Endodermal cell (in vitro differentiated cells): Measurements from ENCODE around the gene CTSO. TPM values are rescaled to one million over a fixed set of nuclear protein-coding genes. Genes with fewer than 3 reads are reported as not detected.

ENCODE experiments used
- DNase-seq: peaks from one replicate; pipeline ENCODE4 v3.0.0-alpha.2; 2017
- H3K27ac ChIP-seq: 2 replicates; pipeline ENCODE4 v1.5.1; 2013; ENCODE audit warnings: mild to moderate bottlenecking, low read depth, low read length, moderate library complexity
- H3K27me3 ChIP-seq: 2 replicates; pipeline ENCODE4 v1.6.1; 2013; ENCODE audit warnings: mild to moderate bottlenecking, low read length, moderate library complexity; ENCODE audit not compliant: insufficient read depth, control insufficient read depth, poor library complexity, severe bottlenecking
- H3K36me3 ChIP-seq: 2 replicates; pipeline ENCODE4 v1.7.0; 2013; ENCODE audit warnings: mild to moderate bottlenecking, low read length, moderate library complexity; ENCODE audit not compliant: control insufficient read depth, insufficient read depth
- H3K4me1 ChIP-seq: one replicate; pipeline ENCODE4 v1.7.0; 2013; ENCODE audit warnings: low read length; ENCODE audit not compliant: control insufficient read depth, insufficient read depth
- H3K4me3 ChIP-seq: 2 replicates; pipeline ENCODE4 v1.5.1; 2013; ENCODE audit warnings: mild to moderate bottlenecking, low read length, moderate library complexity
- H3K9ac ChIP-seq: 2 replicates; pipeline ENCODE4 v1.6.1; 2013; ENCODE audit warnings: mild to moderate bottlenecking, low read length, moderate library complexity; ENCODE audit not compliant: poor library complexity, severe bottlenecking; ENCODE audit errors: extremely low read depth
- H3K9me3 ChIP-seq: 2 replicates; pipeline ENCODE4 v1.6.1; 2013; ENCODE audit warnings: mild to moderate bottlenecking, low read length, moderate library complexity; ENCODE audit not compliant: control insufficient read depth
- H3K27ac Mint-ChIP-seq: 2 replicates; pipeline ENCODE4 v1.8.0; 2020; ENCODE audit warnings: mixed read lengths
- H3K27me3 Mint-ChIP-seq: 2 replicates; pipeline ENCODE4 v1.8.0; 2021; ENCODE audit warnings: mild to moderate bottlenecking, mixed read lengths; ENCODE audit not compliant: insufficient read depth
- H3K36me3 Mint-ChIP-seq: 2 replicates; pipeline ENCODE4 v1.8.0; 2020; ENCODE audit warnings: low read depth, mixed read lengths
- H3K4me1 Mint-ChIP-seq: 2 replicates; pipeline ENCODE4 v1.8.0; 2020; ENCODE audit warnings: mixed read lengths
- H3K4me3 Mint-ChIP-seq: 2 replicates; pipeline ENCODE4 v1.8.0; 2020; ENCODE audit warnings: mild to moderate bottlenecking, moderate library complexity, mixed read lengths
- H3K9me3 Mint-ChIP-seq: 2 replicates; pipeline ENCODE4 v1.8.0; 2020; ENCODE audit warnings: mild to moderate bottlenecking, mixed read lengths
- WGBS, 2 experiments: methylation state at CpG; one replicate each; pipeline versions ENCODE4 v1.1.5 to v1.1.7; 2013; ENCODE audit warnings: missing lambda C conversion rate in 2 of 2, mixed read lengths in 1 of 2; ENCODE audit not compliant: insufficient coverage in 1 of 2, insufficient read length in 1 of 2; 5-methylcytosine and 5-hydroxymethylcytosine counted together
- long read RNA-seq, 4 experiments: library from polyadenylated mRNA in 2 of 4; library from RNA in 1 of 4; library from capped mRNA in 1 of 4; stranded (forward) in 3 of 4; unstranded in 1 of 4; transcript quantifications; one replicate each; pipeline ENCODE4 v2.0.0, GENCODE V29; 2020 to 2021; ENCODE audit warnings: inconsistent platforms in 1 of 4
- polyA plus RNA-seq, 2 experiments: library from polyadenylated mRNA; stranded (reverse); fragments of 50-300 nt; gene quantifications; one replicate each; pipeline ENCODE4 v1.2.3, GENCODE V29; 2013
- total RNA-seq, 2 donors: library from RNA; stranded (reverse); fragmentation: NEBNext Ultra II Directional in 1 of 2; extraction: Animal tissue kit (Norgen Biotek cat#: 25700) in 1 of 2; gene quantifications; 2 replicates in 1 of 2; 3 replicates in 1 of 2; pipeline ENCODE4 v1.2.1, GENCODE V29; 2021
- TF ChIP-seq, protein P1 (sequence below): fragments of 200-600 bp; sonication (generic); conservative IDR thresholded peaks from 2 replicates; pipeline ENCODE4 v1.5.0; 2021; ENCODE audit warnings: antibody characterized with exemption, mild to moderate bottlenecking

The CTSO gene, protein sequence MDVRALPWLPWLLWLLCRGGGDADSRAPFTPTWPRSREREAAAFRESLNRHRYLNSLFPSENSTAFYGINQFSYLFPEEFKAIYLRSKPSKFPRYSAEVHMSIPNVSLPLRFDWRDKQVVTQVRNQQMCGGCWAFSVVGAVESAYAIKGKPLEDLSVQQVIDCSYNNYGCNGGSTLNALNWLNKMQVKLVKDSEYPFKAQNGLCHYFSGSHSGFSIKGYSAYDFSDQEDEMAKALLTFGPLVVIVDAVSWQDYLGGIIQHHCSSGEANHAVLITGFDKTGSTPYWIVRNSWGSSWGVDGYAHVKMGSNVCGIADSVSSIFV
- 1 to 10 TPM; 4.2 to 5.4 TPM for total RNA-seq
- polyA plus RNA-seq (2013, experiment 1 of 2): 3.8 TPM
- polyA plus RNA-seq (2013, experiment 2 of 2): 3.8 TPM
- long read RNA-seq, experiment 1, partial matches to known transcripts: 0 of 5 reads
- long read RNA-seq, experiment 1, other reads (novel, unspliced or antisense): 3 of 5 reads
- long read RNA-seq, experiment 2, transcript CTSO-201 (8 exons, 2,954 nt): major isoform, 18 of 26 reads
- long read RNA-seq, experiment 2, partial matches to known transcripts: 1 of 26 reads
- long read RNA-seq, experiment 2, other reads (novel, unspliced or antisense): 7 of 26 reads
- long read RNA-seq, experiment 3, transcript CTSO-201 (8 exons, 2,954 nt): major isoform, 30 of 30 reads
- long read RNA-seq, experiment 3, partial matches to known transcripts: 0 of 30 reads
- long read RNA-seq, experiment 3, other reads (novel, unspliced or antisense): 0 of 30 reads
- long read RNA-seq, experiment 4, partial matches to known transcripts: 5 of 5 reads
- long read RNA-seq, experiment 4, other reads (novel, unspliced or antisense): 0 of 5 reads

DNA sequence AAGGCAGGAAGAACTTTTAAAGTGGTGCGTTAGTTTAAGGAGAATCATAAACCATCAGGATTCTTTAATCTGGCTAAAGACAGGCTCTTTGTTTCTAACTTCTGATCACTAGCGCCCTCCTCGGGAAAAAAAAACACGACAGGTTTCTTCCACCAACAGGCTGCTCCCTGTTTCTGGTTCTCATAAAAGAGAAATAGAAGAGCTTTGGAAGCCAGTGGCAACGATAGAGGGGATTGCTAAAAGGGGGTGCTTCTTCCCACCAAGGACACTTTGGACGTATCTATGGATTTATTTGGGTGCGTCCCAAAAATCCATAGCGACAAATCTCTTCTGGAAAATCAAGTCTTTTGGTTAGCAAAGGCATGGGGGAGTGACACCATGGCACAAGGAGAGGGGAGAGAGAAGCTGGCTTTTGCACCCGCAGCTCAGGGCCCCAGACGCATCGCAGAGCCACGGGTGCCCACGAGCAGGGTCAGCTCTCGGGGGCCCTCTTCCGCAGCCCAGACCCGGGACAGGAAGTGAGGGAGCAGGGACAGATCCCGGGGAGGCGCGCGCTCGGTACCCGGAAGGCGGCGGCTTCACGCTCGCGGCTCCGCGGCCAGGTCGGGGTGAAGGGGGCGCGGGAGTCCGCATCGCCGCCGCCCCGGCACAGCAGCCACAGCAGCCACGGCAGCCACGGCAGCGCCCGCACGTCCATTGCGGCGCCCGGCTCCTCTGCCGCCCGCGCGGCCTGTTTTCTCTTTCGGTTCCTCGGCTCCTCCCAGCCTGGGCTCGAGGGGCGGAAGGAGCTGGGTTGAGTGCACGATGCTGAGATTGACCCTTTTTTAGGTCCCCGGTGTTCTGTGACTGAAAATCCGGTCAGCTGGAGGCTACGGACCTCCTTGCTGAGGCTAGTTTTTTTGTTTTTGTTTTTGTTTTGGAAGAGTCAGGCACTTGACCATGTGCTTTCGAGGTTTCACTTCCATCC is at the start of gene CTSO:
CTSO (minus strand) TSS at position 716 of the 967 bp plus-strand sequence; CDS start at position 697, 19 bp downstream.
- no peaks in the 10 kb centered on the region for H3K36me3 ChIP-seq
- H3K4me1 Mint-ChIP-seq: peaks cover 11% of the 10 kb centered on the region
- TF ChIP-seq, protein P1, sequence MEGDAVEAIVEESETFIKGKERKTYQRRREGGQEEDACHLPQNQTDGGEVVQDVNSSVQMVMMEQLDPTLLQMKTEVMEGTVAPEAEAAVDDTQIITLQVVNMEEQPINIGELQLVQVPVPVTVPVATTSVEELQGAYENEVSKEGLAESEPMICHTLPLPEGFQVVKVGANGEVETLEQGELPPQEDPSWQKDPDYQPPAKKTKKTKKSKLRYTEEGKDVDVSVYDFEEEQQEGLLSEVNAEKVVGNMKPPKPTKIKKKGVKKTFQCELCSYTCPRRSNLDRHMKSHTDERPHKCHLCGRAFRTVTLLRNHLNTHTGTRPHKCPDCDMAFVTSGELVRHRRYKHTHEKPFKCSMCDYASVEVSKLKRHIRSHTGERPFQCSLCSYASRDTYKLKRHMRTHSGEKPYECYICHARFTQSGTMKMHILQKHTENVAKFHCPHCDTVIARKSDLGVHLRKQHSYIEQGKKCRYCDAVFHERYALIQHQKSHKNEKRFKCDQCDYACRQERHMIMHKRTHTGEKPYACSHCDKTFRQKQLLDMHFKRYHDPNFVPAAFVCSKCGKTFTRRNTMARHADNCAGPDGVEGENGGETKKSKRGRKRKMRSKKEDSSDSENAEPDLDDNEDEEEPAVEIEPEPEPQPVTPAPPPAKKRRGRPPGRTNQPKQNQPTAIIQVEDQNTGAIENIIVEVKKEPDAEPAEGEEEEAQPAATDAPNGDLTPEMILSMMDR: peak; percentile 77
- peak; percentile 81 for DNase-seq
- peaks cover 3% of the 10 kb centered on the region for H3K36me3 Mint-ChIP-seq
- H3K27me3 ChIP-seq: no peaks in the 10 kb centered on the region
- peak within 1 kb of the TSS; percentile 31 for H3K9ac ChIP-seq
- 7 to 27% methylated on average over 29 to 58 of the region's 58 CpGs for WGBS, 2 experiments
- no peaks in the 10 kb centered on the region for H3K4me1 ChIP-seq
- H3K27ac ChIP-seq: peak within 1 kb of the TSS; percentile 82
- H3K4me3 ChIP-seq: peak within 1 kb of the TSS; percentile 81
- H3K4me3 Mint-ChIP-seq: peak within 1 kb of the TSS; percentile 79
- peak within 1 kb of the TSS; percentile 91 for H3K27ac Mint-ChIP-seq
- H3K27me3 Mint-ChIP-seq: no peaks in the 10 kb centered on the region
- no peaks in the 10 kb centered on the region for H3K9me3 ChIP-seq
- H3K9me3 Mint-ChIP-seq: peaks cover 3% of the 10 kb centered on the region

DNA sequence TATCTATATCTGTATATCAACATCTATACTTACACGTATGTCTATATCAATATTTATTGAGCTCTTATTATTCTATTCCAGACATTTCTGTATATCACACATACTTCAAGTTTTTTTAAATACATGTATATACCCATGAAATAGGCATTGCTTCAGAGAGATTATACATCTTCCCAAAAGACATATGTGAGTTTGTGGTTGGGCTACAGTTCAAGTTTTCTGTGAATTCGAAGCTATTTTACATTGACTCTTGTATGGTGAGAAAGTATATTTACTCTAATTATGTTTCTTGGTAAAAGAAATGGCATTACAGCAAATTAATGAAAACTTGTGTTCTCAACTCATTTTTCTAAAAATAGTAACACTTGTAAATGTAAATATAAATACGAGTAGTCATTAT is 46.8 kb upstream of the CTSO start:
- Histone ChIP-seq H3K36me3 (no peaks in the 10 kb centered on the region), H3K4me1 (no peaks in the 10 kb centered on the region), H3K9me3 (peaks cover 5% of the 10 kb centered on the region), H3K27ac (no peak overlapping the region), H3K4me3 (no peak overlapping the region), H3K9ac (no peak overlapping the region), H3K27me3 (no peaks in the 10 kb centered on the region)
- peaks cover 4% of the 10 kb centered on the region for H3K36me3 Mint-ChIP-seq
- H3K4me3 Mint-ChIP-seq: no peak overlapping the region
- peaks cover 4% of the 10 kb centered on the region for H3K4me1 Mint-ChIP-seq
- peaks cover 8% of the 10 kb centered on the region for H3K9me3 Mint-ChIP-seq
- no peak for DNase-seq
- WGBS, 2 experiments: 96% methylated on average over 2 of the region's 3 CpGs; no CpG with 5 or more reads in 1 of the 2 experiments
- no peak overlapping the region for H3K27ac Mint-ChIP-seq
- peaks cover 6% of the 10 kb centered on the region for H3K27me3 Mint-ChIP-seq
- TF ChIP-seq, protein P1: no peak

DNA sequence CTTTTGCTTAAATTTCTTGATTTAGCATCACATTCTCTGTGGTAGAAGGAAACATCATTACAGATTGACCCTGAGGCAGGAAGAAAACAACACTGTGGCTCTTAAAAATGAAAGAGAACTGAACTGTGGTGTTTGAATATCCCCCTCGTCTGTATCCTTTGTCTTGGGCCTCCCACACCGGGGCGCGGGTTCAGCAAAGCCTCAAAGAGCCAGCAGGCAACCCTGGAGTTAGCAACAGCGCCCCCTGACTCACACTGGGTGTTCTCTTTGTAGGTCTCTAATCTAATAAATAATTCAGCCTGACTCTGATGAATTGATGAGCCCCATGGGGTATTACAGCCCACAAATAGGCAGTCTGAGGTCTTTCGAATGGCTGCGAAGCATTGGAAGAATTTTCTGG is 46.1 kb upstream of the CTSO start:
- Mint-ChIP-seq H3K4me1 (peaks cover 4% of the 10 kb centered on the region), H3K4me3 (no peak overlapping the region), H3K36me3 (peaks cover 4% of the 10 kb centered on the region), H3K27me3 (peaks cover 6% of the 10 kb centered on the region), H3K27ac (peak overlapping the region; percentile 38), H3K9me3 (peaks cover 8% of the 10 kb centered on the region)
- WGBS, 2 experiments: 32 to 33% methylated on average over 6 to 7 of the region's 7 CpGs
- Histone ChIP-seq H3K9me3 (peaks cover 5% of the 10 kb centered on the region), H3K4me1 (no peaks in the 10 kb centered on the region), H3K36me3 (no peaks in the 10 kb centered on the region), H3K27me3 (no peaks in the 10 kb centered on the region), H3K4me3 (no peak overlapping the region), H3K9ac (no peak overlapping the region), H3K27ac (peak overlapping the region; percentile 90)
- TF ChIP-seq, protein P1: peak; percentile 84
- peak; percentile 91 for DNase-seq
